ENCODE data around the gene ADGRA1.

- TF ChIP-seq NFYB (CRISPR knock-in tag; IDR thresholded peaks at IDR 0.05) = no peak
- no peak for TF ChIP-seq PTBP1 (IDR thresholded peaks at IDR 0.05; ENCODE audit: low read depth, low read length, poor library complexity, severe bottlenecking)
Observed at GRCh38 chr10:133100186-133100585, 12.5 kb downstream of the ADGRA1 start.

All from HepG2 (cell line).